NCI-H2196 treated with DMSO at 0.1 percent for 48 hours (cell line): ENCODE measurements around the gene TCP1.
"Not testable (repeated sequence)": the region's sequence is repeated elsewhere in the genome, so short reads cannot be mapped to it uniquely, and the experiment has no call there.

Source experiments
- DNase-seq: peaks from one replicate; lab custom pipeline; 2025; ENCODE audit not compliant: unreplicated experiment; lab: John Stamatoyannopoulos, UW

The TCP1 gene

GRCh38 chr6:159817951-159818739 is 28.7 kb upstream of the TCP1 start:
- DNase-seq, result no peak

- not testable (repeated sequence) for DNase-seq
Observed at GRCh38 chr6:159816775-159817174, 27.4 kb upstream of the TCP1 start.

- DNase-seq, result no peak
Observed at GRCh38 chr6:159815410-159815809, 26.0 kb upstream of the TCP1 start.

GRCh38 chr6:159813781-159814180 is 24.4 kb upstream of the TCP1 start:
- DNase-seq, result no peak

- no peak for DNase-seq
Observed at GRCh38 chr6:159809149-159809548, 19.7 kb upstream of the TCP1 start.

GRCh38 chr6:159808647-159809046 is 19.2 kb upstream of the TCP1 start:
- no peak for DNase-seq

- DNase-seq, result no peak
Observed at GRCh38 chr6:159807150-159807858, 17.9 kb upstream of the TCP1 start.

GRCh38 chr6:159806021-159806458 is 16.6 kb upstream of the TCP1 start:
- DNase-seq, result no peak

- DNase-seq, result no peak
Observed at GRCh38 chr6:159805440-159806020, 16.1 kb upstream of the TCP1 start.

GRCh38 chr6:159804504-159804903 is 15.1 kb upstream of the TCP1 start:
- DNase-seq, result no peak

GRCh38 chr6:159801935-159802334 is 12.5 kb upstream of the TCP1 start:
- no peak for DNase-seq

- DNase-seq, result no peak
Observed at GRCh38 chr6:159800141-159800865, 10.9 kb upstream of the TCP1 start, which contains the start of gene PNLDC1. TSS of gene PNLDC1 (plus strand) at chr6:159800276. CDS start at chr6:159800308, 32 bp downstream.

- DNase-seq, result no peak
Observed at GRCh38 chr6:159797554-159797953, 8.2 kb upstream of the TCP1 start.

- DNase-seq, result not testable (repeated sequence)
Observed at GRCh38 chr6:159794976-159795375, 5.6 kb upstream of the TCP1 start.

- no peak for DNase-seq
Observed at GRCh38 chr6:159790956-159791598, 1.7 kb upstream of the TCP1 start.

- peak; percentile 58 for DNase-seq
Observed at GRCh38 chr6:159790149-159790955, 950 bp upstream of the TCP1 start, which contains the start of gene MRPL18. TSS of gene MRPL18 (plus strand) at chr6:159790467. CDS start at chr6:159790588, 121 bp downstream.

- no peak for DNase-seq
Observed at GRCh38 chr6:159788753-159789376, 537 bp downstream of the TCP1 start.

- no peak for DNase-seq
Observed at GRCh38 chr6:159788276-159788675, 1.1 kb downstream of the TCP1 start.

GRCh38 chr6:159778542-159779103 is 10.8 kb downstream of the TCP1 start:
- no peak for DNase-seq
